HepG2 (cell line): Measurements from ENCODE around the gene GPRC5B. TPM values are rescaled to one million over a fixed set of nuclear protein-coding genes. Genes with fewer than 3 reads are reported as not detected.
A peak's percentile ranks its signal among the peaks of the same experiment; 100 is the strongest.

Source experiments
- ARHGAP35 ChIP-seq: sonication (generic); formaldehyde crosslinking; IDR thresholded peaks from 2 replicates; pipeline ENCODE4 v1.9.0; 2022; ENCODE audit warnings: mild to moderate bottlenecking, inconsistent platforms, moderate library complexity, missing genetic modification reagents, borderline replicate concordance
- CTCF ChIP-seq: sonication (generic); formaldehyde crosslinking; IDR thresholded peaks from 2 replicates; pipeline ENCODE4 v1.5.0; 2020; ENCODE audit warnings: mild to moderate bottlenecking, missing genetic modification reagents, moderate library complexity
- ELF1 ChIP-seq: sonication (generic); formaldehyde crosslinking; IDR thresholded peaks from 2 replicates; pipeline ENCODE4 v1.4.0; 2020; ENCODE audit warnings: missing genetic modification reagents
- FOXK2 ChIP-seq: fragments of 450-650 bp; IDR thresholded peaks from 2 replicates; pipeline ENCODE4 v1.6.1; 2016
- HDAC2 ChIP-seq: sonication (generic); formaldehyde crosslinking; IDR thresholded peaks from 2 replicates; pipeline ENCODE4 v1.4.0; 2020; ENCODE audit warnings: missing genetic modification reagents
- IRX3 ChIP-seq: sonication (generic); formaldehyde crosslinking; IDR thresholded peaks from 2 replicates; pipeline ENCODE4 v1.8.1; 2023; ENCODE audit warnings: mild to moderate bottlenecking, low read depth, missing genetic modification reagents, borderline replicate concordance
- ZNF446 ChIP-seq: sonication (generic); formaldehyde crosslinking; IDR thresholded peaks from 2 replicates; pipeline ENCODE4 v1.5.0; 2020; ENCODE audit warnings: mild to moderate bottlenecking, missing genetic modification reagents
- ZNF513 ChIP-seq: sonication (generic); formaldehyde crosslinking; conservative IDR thresholded peaks from 2 replicates; pipeline ENCODE4 v1.5.0; 2020; ENCODE audit warnings: missing genetic modification reagents
- ZNF792 ChIP-seq: IDR thresholded peaks from 2 replicates; pipeline ENCODE4 v1.6.1; 2016
- polyA plus RNA-seq, 8 experiments: library from polyadenylated mRNA; depleted of rRNA in 3 of 8; stranded (reverse) in 7 of 8; unstranded in 1 of 8; fragments of >200 nt; fragmentation: Illumina TruSeq in 4 of 8; extraction: Trizol in 4 of 8; gene quantifications; 2 replicates each; pipeline versions ENCODE4 v1.2.1 to v1.2.3, GENCODE V29; 2011 to 2016; ENCODE audit warnings: low read depth in 4 of 8, missing spikeins in 1 of 8, mixed read lengths in 1 of 8; ENCODE audit not compliant: insufficient read depth in 1 of 8
- total RNA-seq, 5 experiments: library from RNA; depleted of rRNA; stranded (reverse); fragments of >200 nt; fragmentation: Illumina TruSeq; extraction: Trizol; gene quantifications; 2 replicates each; pipeline ENCODE4 v1.2.3, GENCODE V29; 2016; ENCODE audit warnings: low read depth in 1 of 5
- TF ChIP-seq, protein P1 (sequence below): sonication (generic); formaldehyde crosslinking; IDR thresholded peaks from 2 replicates; pipeline ENCODE4 v1.9.0; 2022; ENCODE audit warnings: missing genetic modification reagents, mild to moderate bottlenecking, borderline replicate concordance
- TF ChIP-seq, protein P2 (sequence below): sonication (generic); formaldehyde crosslinking; IDR thresholded peaks from 2 replicates; pipeline ENCODE4 v1.4.0; 2020; ENCODE audit warnings: missing genetic modification reagents
- TF ChIP-seq, protein P3 (sequence below): sonication (generic); formaldehyde crosslinking; IDR thresholded peaks from 2 replicates; pipeline ENCODE4 v1.5.0; 2020; ENCODE audit warnings: mild to moderate bottlenecking, missing genetic modification reagents
- TF ChIP-seq, protein P4 (sequence below): sonication (generic); formaldehyde crosslinking; IDR thresholded peaks from 2 replicates; pipeline ENCODE4 v1.5.1; 2020; ENCODE audit warnings: mild to moderate bottlenecking, missing genetic modification reagents, borderline replicate concordance

Gene GPRC5B
- total and polyA plus RNA-seq, 2 of the 13 experiments (the other 11 are each of a cell fraction or from before 2014, with no cell fraction given), result 0.46 to 0.53 TPM

DNA sequence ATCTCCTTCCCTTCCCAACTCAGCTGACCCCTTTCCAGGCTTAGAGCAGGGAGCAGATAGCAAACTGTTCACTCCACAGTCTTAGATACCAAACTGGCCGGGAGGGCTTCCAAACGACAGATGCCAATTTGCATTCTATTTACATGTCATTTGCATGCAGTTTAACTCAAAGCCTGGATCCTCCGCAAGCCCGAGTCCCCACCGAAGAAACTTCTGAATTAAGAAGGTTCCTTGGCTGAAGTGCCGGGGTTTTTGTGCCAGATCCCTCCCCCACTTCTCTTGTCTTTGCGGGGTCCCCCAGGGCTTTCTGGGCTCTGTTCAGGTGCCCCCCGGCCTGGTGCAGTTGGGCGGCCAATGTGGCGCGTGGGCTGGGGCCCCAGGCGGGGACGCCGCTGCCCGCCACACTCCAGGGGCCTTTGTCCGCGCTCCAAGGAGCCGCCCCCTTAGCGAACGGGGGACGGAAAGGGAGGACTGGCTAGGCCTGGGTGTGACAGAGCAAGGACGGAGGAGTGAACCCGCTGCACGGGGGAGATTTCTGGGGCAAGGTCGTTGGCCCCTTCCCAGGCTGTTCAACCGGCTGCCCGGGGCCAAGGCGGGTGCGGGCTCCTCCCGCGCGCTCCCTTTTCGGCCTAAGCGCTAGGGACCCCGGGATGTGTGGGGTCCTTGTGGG is 1.2 kb downstream of the GPRC5B start (continued):
- TF ChIP-seq, protein P1, sequence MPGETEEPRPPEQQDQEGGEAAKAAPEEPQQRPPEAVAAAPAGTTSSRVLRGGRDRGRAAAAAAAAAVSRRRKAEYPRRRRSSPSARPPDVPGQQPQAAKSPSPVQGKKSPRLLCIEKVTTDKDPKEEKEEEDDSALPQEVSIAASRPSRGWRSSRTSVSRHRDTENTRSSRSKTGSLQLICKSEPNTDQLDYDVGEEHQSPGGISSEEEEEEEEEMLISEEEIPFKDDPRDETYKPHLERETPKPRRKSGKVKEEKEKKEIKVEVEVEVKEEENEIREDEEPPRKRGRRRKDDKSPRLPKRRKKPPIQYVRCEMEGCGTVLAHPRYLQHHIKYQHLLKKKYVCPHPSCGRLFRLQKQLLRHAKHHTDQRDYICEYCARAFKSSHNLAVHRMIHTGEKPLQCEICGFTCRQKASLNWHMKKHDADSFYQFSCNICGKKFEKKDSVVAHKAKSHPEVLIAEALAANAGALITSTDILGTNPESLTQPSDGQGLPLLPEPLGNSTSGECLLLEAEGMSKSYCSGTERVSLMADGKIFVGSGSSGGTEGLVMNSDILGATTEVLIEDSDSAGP (CRISPR knock-in tag), result peak; percentile 38; the same call in 1 of the 2 replicates
- TF ChIP-seq HDAC2 (no peak), ZNF446 (CRISPR knock-in tag) (no peak), CTCF (0 out of 2 replicates have a peak, but pooled peaks have one; percentile 2), IRX3 (CRISPR knock-in tag) (no peak), FOXK2 (no peak), ELF1 (CRISPR knock-in tag) (no peak), ZNF792 (CRISPR knock-in tag) (no peak), ARHGAP35 (CRISPR knock-in tag) (peak; percentile 66; the same call in 1 of the 2 replicates), ZNF513 (CRISPR knock-in tag) (no peak)
- TF ChIP-seq, protein P2, sequence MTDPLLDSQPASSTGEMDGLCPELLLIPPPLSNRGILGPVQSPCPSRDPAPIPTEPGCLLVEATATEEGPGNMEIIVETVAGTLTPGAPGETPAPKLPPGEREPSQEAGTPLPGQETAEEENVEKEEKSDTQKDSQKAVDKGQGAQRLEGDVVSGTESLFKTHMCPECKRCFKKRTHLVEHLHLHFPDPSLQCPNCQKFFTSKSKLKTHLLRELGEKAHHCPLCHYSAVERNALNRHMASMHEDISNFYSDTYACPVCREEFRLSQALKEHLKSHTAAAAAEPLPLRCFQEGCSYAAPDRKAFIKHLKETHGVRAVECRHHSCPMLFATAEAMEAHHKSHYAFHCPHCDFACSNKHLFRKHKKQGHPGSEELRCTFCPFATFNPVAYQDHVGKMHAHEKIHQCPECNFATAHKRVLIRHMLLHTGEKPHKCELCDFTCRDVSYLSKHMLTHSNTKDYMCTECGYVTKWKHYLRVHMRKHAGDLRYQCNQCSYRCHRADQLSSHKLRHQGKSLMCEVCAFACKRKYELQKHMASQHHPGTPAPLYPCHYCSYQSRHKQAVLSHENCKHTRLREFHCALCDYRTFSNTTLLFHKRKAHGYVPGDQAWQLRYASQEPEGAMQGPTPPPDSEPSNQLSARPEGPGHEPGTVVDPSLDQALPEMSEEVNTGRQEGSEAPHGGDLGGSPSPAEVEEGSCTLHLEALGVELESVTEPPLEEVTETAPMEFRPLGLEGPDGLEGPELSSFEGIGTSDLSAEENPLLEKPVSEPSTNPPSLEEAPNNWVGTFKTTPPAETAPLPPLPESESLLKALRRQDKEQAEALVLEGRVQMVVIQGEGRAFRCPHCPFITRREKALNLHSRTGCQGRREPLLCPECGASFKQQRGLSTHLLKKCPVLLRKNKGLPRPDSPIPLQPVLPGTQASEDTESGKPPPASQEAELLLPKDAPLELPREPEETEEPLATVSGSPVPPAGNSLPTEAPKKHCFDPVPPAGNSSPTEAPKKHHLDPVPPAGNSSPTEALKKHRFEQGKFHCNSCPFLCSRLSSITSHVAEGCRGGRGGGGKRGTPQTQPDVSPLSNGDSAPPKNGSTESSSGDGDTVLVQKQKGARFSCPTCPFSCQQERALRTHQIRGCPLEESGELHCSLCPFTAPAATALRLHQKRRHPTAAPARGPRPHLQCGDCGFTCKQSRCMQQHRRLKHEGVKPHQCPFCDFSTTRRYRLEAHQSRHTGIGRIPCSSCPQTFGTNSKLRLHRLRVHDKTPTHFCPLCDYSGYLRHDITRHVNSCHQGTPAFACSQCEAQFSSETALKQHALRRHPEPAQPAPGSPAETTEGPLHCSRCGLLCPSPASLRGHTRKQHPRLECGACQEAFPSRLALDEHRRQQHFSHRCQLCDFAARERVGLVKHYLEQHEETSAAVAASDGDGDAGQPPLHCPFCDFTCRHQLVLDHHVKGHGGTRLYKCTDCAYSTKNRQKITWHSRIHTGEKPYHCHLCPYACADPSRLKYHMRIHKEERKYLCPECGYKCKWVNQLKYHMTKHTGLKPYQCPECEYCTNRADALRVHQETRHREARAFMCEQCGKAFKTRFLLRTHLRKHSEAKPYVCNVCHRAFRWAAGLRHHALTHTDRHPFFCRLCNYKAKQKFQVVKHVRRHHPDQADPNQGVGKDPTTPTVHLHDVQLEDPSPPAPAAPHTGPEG (CRISPR knock-in tag), result no peak
- TF ChIP-seq, protein P3, sequence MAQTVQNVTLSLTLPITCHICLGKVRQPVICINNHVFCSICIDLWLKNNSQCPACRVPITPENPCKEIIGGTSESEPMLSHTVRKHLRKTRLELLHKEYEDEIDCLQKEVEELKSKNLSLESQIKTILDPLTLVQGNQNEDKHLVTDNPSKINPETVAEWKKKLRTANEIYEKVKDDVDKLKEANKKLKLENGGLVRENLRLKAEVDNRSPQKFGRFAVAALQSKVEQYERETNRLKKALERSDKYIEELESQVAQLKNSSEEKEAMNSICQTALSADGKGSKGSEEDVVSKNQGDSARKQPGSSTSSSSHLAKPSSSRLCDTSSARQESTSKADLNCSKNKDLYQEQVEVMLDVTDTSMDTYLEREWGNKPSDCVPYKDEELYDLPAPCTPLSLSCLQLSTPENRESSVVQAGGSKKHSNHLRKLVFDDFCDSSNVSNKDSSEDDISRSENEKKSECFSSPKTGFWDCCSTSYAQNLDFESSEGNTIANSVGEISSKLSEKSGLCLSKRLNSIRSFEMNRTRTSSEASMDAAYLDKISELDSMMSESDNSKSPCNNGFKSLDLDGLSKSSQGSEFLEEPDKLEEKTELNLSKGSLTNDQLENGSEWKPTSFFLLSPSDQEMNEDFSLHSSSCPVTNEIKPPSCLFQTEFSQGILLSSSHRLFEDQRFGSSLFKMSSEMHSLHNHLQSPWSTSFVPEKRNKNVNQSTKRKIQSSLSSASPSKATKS (CRISPR knock-in tag), result no peak
- TF ChIP-seq, protein P4, sequence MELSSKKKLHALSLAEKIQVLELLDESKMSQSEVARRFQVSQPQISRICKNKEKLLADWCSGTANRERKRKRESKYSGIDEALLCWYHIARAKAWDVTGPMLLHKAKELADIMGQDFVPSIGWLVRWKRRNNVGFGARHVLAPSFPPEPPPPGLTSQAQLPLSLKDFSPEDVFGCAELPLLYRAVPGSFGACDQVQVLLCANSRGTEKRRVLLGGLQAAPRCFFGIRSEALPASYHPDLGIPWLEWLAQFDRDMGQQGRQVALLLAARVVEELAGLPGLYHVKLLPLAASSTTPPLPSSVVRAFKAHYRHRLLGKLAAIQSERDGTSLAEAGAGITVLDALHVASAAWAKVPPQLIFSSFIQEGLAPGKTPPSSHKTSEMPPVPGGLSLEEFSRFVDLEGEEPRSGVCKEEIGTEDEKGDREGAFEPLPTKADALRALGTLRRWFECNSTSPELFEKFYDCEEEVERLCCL, result no peak
